Ovary (tissue), 9 donors: ENCODE measurements around the gene FITM2. TPM values are rescaled to one million over a fixed set of nuclear protein-coding genes. Genes with fewer than 3 reads are reported as not detected.

Experiments
- DNase-seq, 5 donors: peaks; one replicate each; pipeline ENCODE4 v3.0.0-alpha.2; 2019 to 2020
- H3K27ac ChIP-seq, 2 donors: fragments of 200-600 bp; one replicate each; pipeline versions ENCODE4 v1.5.1 to v1.8.0; 2019 to 2022
- H3K27me3 ChIP-seq: fragments of 200-600 bp; one replicate; pipeline ENCODE4 v1.8.0; 2022
- H3K36me3 ChIP-seq: fragments of 200-600 bp; sonication (generic); one replicate; pipeline ENCODE4 v1.5.1; 2019
- H3K4me1 ChIP-seq: one replicate; pipeline ENCODE4 v1.8.1; 2013; ENCODE audit warnings: mild to moderate bottlenecking, moderate library complexity; ENCODE audit not compliant: insufficient read depth
- H3K4me3 ChIP-seq: fragments of 200-600 bp; sonication (generic); one replicate; pipeline ENCODE4 v1.5.1; 2017
- H3K9me3 ChIP-seq, 2 donors: fragments of 200-600 bp in 1 of 2; sonication (generic) in 1 of 2; one replicate each; pipeline versions ENCODE4 v1.5.1 to v1.8.1; 2013 to 2019; ENCODE audit warnings: mild to moderate bottlenecking in 1 of 2, moderate library complexity in 1 of 2
- CTCF ChIP-seq, 3 donors: fragments of 450-650 bp in 2 of 3; fragments of 200-600 bp in 1 of 3; IDR thresholded peaks; one replicate each; pipeline versions ENCODE4 v1.5.1 to v1.8.0; 2016 to 2022; ENCODE audit warnings: antibody characterized with exemption in 3 of 3, mild to moderate bottlenecking in 1 of 3
- EP300 ChIP-seq: sonication (generic); formaldehyde crosslinking; IDR thresholded peaks from one replicate; pipeline ENCODE4 v1.6.1; 2017; ENCODE audit warnings: antibody characterized with exemption
- POLR2A ChIP-seq: fragments of 450-650 bp; IDR thresholded peaks from one replicate; pipeline ENCODE4 v1.6.1; 2017; ENCODE audit warnings: antibody characterized with exemption, mild to moderate bottlenecking, moderate library complexity
- WGBS, 3 donors: extraction: QIAGEN DNeasy Blood & Tissue Kit in 1 of 3; methylation state at CpG; one replicate each; pipeline versions ENCODE4 v1.1.5 to v1.1.7; 2013 to 2017; 5-methylcytosine and 5-hydroxymethylcytosine counted together
- intact Hi-C, 4 donors: fragments of 100-400 bp; cut with DNase I; formaldehyde crosslinking; loops; one replicate each; pipeline versions ENCODE4 v1.11.0 to v1.15.1; 2022 to 2023
- polyA plus RNA-seq, 2 donors: library from polyadenylated mRNA; stranded (reverse); fragments of 200-250 nt in 1 of 2; fragments of 350-450 nt in 1 of 2; fragmentation: Illumina TruSeq in 1 of 2; extraction: RNeasy Lipid Tissue Mini Kit (QIAGEN cat#74804) in 1 of 2; gene quantifications; one replicate each; pipeline ENCODE4 v1.2.3, GENCODE V29; 2013 to 2014
- total RNA-seq, 7 donors: library from RNA; depleted of rRNA in 2 of 7; stranded (reverse); fragments of >200 nt in 2 of 7; fragmentation: NEBNext Ultra II Directional in 3 of 7; extraction: Animal tissue kit (Norgen Biotek cat#: 25700) in 3 of 7; gene quantifications; one replicate each; pipeline versions ENCODE4 v1.1.0 to v1.2.4, GENCODE V29; 2016 to 2023
- donor health status: DM: no; HTN: no; CAD: no; lungs with moderate emphysema.
- donor health status: DM: no; HTN: no; CAD: no.
- donor health status: Bipolar disorder and iron deficiency.
- donor health status: DM: yes; HTN: yes; CAD: no.
- donor health status: DM: no; HTN: no; CAD: no.
- donor health status: DM: yes; HTN: yes; CAD: no.

FITM2 gene
- total and polyA plus RNA-seq, 9 donors = 3.6 to 15.4 (median 8.0) TPM

- H3K27me3 ChIP-seq = no peaks in the 10 kb centered on the region
- no peaks in the 10 kb centered on the region for H3K9me3 ChIP-seq
- intact Hi-C loops = no loop called here
- DNase-seq = no peak
- H3K4me3 ChIP-seq = no peak within 1 kb of the TSS
- H3K4me1 ChIP-seq = no peaks in the 10 kb centered on the region
- 86 to 90% (median 87%) methylated on average over 15 to 16 of the region's 16 CpGs for WGBS, 3 donors
- TF ChIP-seq CTCF (IDR thresholded peaks at IDR 0.05) (no peak), EP300 (no peak), POLR2A (no peak)
- H3K27ac ChIP-seq = no peak within 1 kb of the TSS
- H3K36me3 ChIP-seq = no peaks in the 10 kb centered on the region
Measured at GRCh38 chr20:44336725-44337380, 25.9 kb upstream of the FITM2 start, which contains the start of gene R3HDML. R3HDML (plus strand) TSS chr20:44337043; CDS start chr20:44337158, 115 bp downstream.

- no peak overlapping the region for H3K27ac ChIP-seq
- H3K9me3 ChIP-seq = no peaks in the 10 kb centered on the region
- H3K4me1 ChIP-seq = no peaks in the 10 kb centered on the region
- no peak overlapping the region for H3K4me3 ChIP-seq
- 67 to 75% (median 72%) methylated on average over 15 of the region's 15 CpGs for WGBS, 3 donors
- intact Hi-C loops = no loop called here
- H3K36me3 ChIP-seq = no peaks in the 10 kb centered on the region
- TF ChIP-seq EP300 (no peak), POLR2A (no peak), CTCF (IDR thresholded peaks at IDR 0.05) (no peak)
- H3K27me3 ChIP-seq = no peaks in the 10 kb centered on the region
- no peak for DNase-seq
Measured at GRCh38 chr20:44336086-44336485, 25.1 kb upstream of the FITM2 start.

GRCh38 chr20:44335675-44336074 is 24.7 kb upstream of the FITM2 start:
- DNase-seq = no peak
- TF ChIP-seq CTCF (IDR thresholded peaks at IDR 0.05) (no peak), POLR2A (no peak), EP300 (no peak)
- no peak overlapping the region for H3K27ac ChIP-seq
- 85 to 94% (median 85%) methylated on average over 2 of the region's 2 CpGs for WGBS, 3 donors
- H3K36me3 ChIP-seq = no peaks in the 10 kb centered on the region
- no peaks in the 10 kb centered on the region for H3K9me3 ChIP-seq
- no peaks in the 10 kb centered on the region for H3K27me3 ChIP-seq
- no peak overlapping the region for H3K4me3 ChIP-seq
- H3K4me1 ChIP-seq = no peaks in the 10 kb centered on the region
- intact Hi-C loops = no loop called here

- H3K4me3 ChIP-seq = no peak overlapping the region
- intact Hi-C loops = no loop called here
- TF ChIP-seq POLR2A (no peak), EP300 (no peak), CTCF (IDR thresholded peaks at IDR 0.05) (no peak)
Measured at GRCh38 chr20:44334709-44335108, 23.7 kb upstream of the FITM2 start.

More at GRCh38 chr20:44334709-44335108, 23.7 kb upstream of the FITM2 start:
- no peaks in the 10 kb centered on the region for H3K27me3 ChIP-seq
- no peak for DNase-seq
- H3K9me3 ChIP-seq = no peaks in the 10 kb centered on the region
- WGBS, 3 donors = 73 to 85% (median 76%) methylated on average over 4 of the region's 4 CpGs
- no peak overlapping the region for H3K27ac ChIP-seq
- no peaks in the 10 kb centered on the region for H3K4me1 ChIP-seq
- H3K36me3 ChIP-seq = no peaks in the 10 kb centered on the region
